WTC11 (cell line): Measurements from ENCODE around the gene TTC28. TPM values are rescaled to one million over a fixed set of nuclear protein-coding genes. Genes with fewer than 3 reads are reported as not detected.
"Not testable (repeated sequence)": the region's sequence is repeated elsewhere in the genome, so short reads cannot be mapped to it uniquely, and the experiment has no call there.

ENCODE experiments used
- ATAC-seq: fragments of 200-7000 bp; cut with Tn5 transposase; 2 replicates; pipeline ENCODE4 v1.10.0; 2021; ENCODE audit warnings: mild to moderate bottlenecking, moderate library complexity
- CTCF ChIA-PET: fragments of 300-600 bp; sonication (Branson Sonifier 250); formaldehyde crosslinking; loops from one replicate; lab custom pipeline; 2021; ENCODE audit warnings: antibody characterized with exemption; lab: Charles Lee
- POLR2A ChIA-PET: fragments of 350-600 bp; sonication (Branson Sonifier 250); formaldehyde crosslinking; loops from one replicate; lab custom pipeline; 2021; ENCODE audit warnings: antibody characterized with exemption; lab: Charles Lee
- DNase-seq: peaks from one replicate; pipeline ENCODE4 v3.0.0; 2021; ENCODE audit warnings: low spot score
- H3K27ac Mint-ChIP-seq: 2 replicates; pipeline ENCODE4 v1.8.0; 2021; ENCODE audit warnings: mixed read lengths
- H3K27me3 Mint-ChIP-seq: 2 replicates; pipeline ENCODE4 v1.8.0; 2021; ENCODE audit warnings: low read depth, mild to moderate bottlenecking, moderate library complexity, mixed read lengths
- H3K36me3 Mint-ChIP-seq: 2 replicates; pipeline ENCODE4 v1.8.0; 2021; ENCODE audit warnings: mixed read lengths
- H3K4me1 Mint-ChIP-seq: 2 replicates; pipeline ENCODE4 v1.8.0; 2022; ENCODE audit warnings: mixed read lengths
- H3K4me3 Mint-ChIP-seq: 2 replicates; pipeline ENCODE4 v1.8.0; 2021; ENCODE audit warnings: mild to moderate bottlenecking, moderate library complexity, mixed read lengths
- H3K9me3 Mint-ChIP-seq: 2 replicates; pipeline ENCODE4 v1.8.0; 2021; ENCODE audit warnings: mixed read lengths
- ETV6 ChIP-seq: sonication (generic); formaldehyde crosslinking; IDR thresholded peaks from 2 replicates; pipeline ENCODE4 v1.8.1; 2022; ENCODE audit warnings: mild to moderate bottlenecking, missing genetic modification reagents
- FOXP1 ChIP-seq: sonication (generic); formaldehyde crosslinking; IDR thresholded peaks from 2 replicates; pipeline ENCODE4 v1.8.0; 2022; ENCODE audit warnings: missing genetic modification reagents, mild to moderate bottlenecking, moderate library complexity, borderline replicate concordance
- IRF2 ChIP-seq: sonication (generic); formaldehyde crosslinking; IDR thresholded peaks from 2 replicates; pipeline ENCODE4 v1.8.0; 2022; ENCODE audit warnings: low read depth, missing genetic modification reagents, borderline replicate concordance
- NFYB ChIP-seq: sonication (generic); formaldehyde crosslinking; conservative IDR thresholded peaks from 2 replicates; pipeline ENCODE4 v1.8.0; 2022; ENCODE audit warnings: low read depth, missing genetic modification reagents
- NR1H2 ChIP-seq: sonication (generic); formaldehyde crosslinking; IDR thresholded peaks from 2 replicates; pipeline ENCODE4 v1.9.0; 2021; ENCODE audit warnings: mild to moderate bottlenecking, moderate library complexity, missing genetic modification reagents
- OVOL2 ChIP-seq: fragments of 250-450 bp; sonication (Bioruptor Pico); IDR thresholded peaks from 2 replicates; pipeline ENCODE4 v1.9.0; 2021; ENCODE audit warnings: mild to moderate bottlenecking, borderline replicate concordance
- RORB ChIP-seq: fragments of 250-450 bp; sonication (Bioruptor Pico); IDR thresholded peaks from 2 replicates; pipeline ENCODE4 v1.9.0; 2021; ENCODE audit warnings: mild to moderate bottlenecking
- SMAD3 ChIP-seq: sonication (generic); formaldehyde crosslinking; IDR thresholded peaks from 2 replicates; pipeline ENCODE4 v1.8.0; 2022; ENCODE audit warnings: missing genetic modification reagents, mild to moderate bottlenecking, borderline replicate concordance
- SP1 ChIP-seq: sonication (generic); formaldehyde crosslinking; conservative IDR thresholded peaks from 2 replicates; pipeline ENCODE4 v1.8.1; 2022; ENCODE audit warnings: missing genetic modification reagents
- ZNF138 ChIP-seq: sonication (generic); formaldehyde crosslinking; conservative IDR thresholded peaks from 2 replicates; pipeline ENCODE4 v1.8.1; 2022; ENCODE audit warnings: mild to moderate bottlenecking, moderate library complexity, missing genetic modification reagents
- ZNF232 ChIP-seq: sonication (generic); formaldehyde crosslinking; IDR thresholded peaks from 2 replicates; pipeline ENCODE4 v1.8.0; 2022; ENCODE audit warnings: mild to moderate bottlenecking, missing genetic modification reagents
- ZNF263 ChIP-seq: sonication (generic); formaldehyde crosslinking; IDR thresholded peaks from 2 replicates; pipeline ENCODE4 v1.8.1; 2022; ENCODE audit warnings: low read depth, mild to moderate bottlenecking, moderate library complexity, missing genetic modification reagents
- ZNF396 ChIP-seq: fragments of 250-450 bp; sonication (Bioruptor Pico); IDR thresholded peaks from 2 replicates; pipeline ENCODE4 v1.8.0; 2021; ENCODE audit warnings: mild to moderate bottlenecking, moderate library complexity, borderline replicate concordance
- total RNA-seq: library from RNA; stranded (reverse); gene quantifications from 3 replicates; pipeline ENCODE4 v1.2.3, GENCODE V29; 2021
- TF ChIP-seq, protein P1 (sequence below): sonication (generic); formaldehyde crosslinking; conservative IDR thresholded peaks from 2 replicates; pipeline ENCODE4 v1.8.1; 2022; ENCODE audit warnings: mild to moderate bottlenecking, missing genetic modification reagents
- TF ChIP-seq, protein P2 (sequence below): fragments of 250-450 bp; sonication (Bioruptor Pico); IDR thresholded peaks from 2 replicates; pipeline ENCODE4 v1.9.0; 2021; ENCODE audit warnings: mild to moderate bottlenecking, borderline replicate concordance
- TF ChIP-seq, protein P3 (sequence below): fragments of 250-450 bp; sonication (Bioruptor Pico); IDR thresholded peaks from 2 replicates; pipeline ENCODE4 v1.9.0; 2021; ENCODE audit warnings: mild to moderate bottlenecking
- TF ChIP-seq, protein P4 (sequence below): sonication (generic); formaldehyde crosslinking; IDR thresholded peaks from 2 replicates; pipeline ENCODE4 v1.8.1; 2023; ENCODE audit warnings: mild to moderate bottlenecking, missing genetic modification reagents, moderate library complexity
- TF ChIP-seq, protein P5 (sequence below): sonication (generic); formaldehyde crosslinking; IDR thresholded peaks from 2 replicates; pipeline ENCODE4 v1.8.0; 2022; ENCODE audit warnings: mild to moderate bottlenecking, missing genetic modification reagents

The TTC28 gene
- total RNA-seq, 1 experiment from 2014 or later: 13.0 TPM

DNA sequence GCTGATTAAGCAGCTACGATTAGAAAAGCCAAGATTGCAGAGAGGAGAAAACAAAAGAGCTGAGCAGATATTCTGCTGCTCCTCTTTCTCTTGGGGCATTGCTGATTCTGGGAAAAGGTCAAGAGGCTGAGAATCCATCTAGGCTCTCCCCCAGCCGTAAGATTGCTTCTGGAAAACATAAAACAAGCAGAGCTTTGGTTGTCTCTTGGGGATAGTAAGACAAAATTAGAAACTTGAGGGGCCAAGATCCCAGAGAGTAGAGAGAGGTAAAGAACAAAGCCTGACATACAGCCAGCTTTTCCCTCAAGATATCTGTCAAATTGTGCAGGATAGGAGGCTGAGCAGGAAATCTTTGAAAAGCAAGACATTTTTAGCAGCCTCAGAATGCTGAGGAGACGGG is 158.2 kb downstream of the TTC28 start:
- Mint-ChIP-seq H3K4me3 (no peak overlapping the region), H3K36me3 (no peaks in the 10 kb centered on the region), H3K4me1 (no peaks in the 10 kb centered on the region), H3K9me3 (no peaks in the 10 kb centered on the region), H3K27me3 (no peaks in the 10 kb centered on the region), H3K27ac (no peak overlapping the region)
- POLR2A ChIA-PET: no interaction called here
- ATAC-seq (no peak), DNase-seq (no peak)
- TF ChIP-seq SMAD3 (CRISPR knock-in tag) (no peak), OVOL2 (no peak), ZNF263 (CRISPR knock-in tag) (no peak), ZNF232 (no peak), IRF2 (no peak)
- TF ChIP-seq, protein P1, sequence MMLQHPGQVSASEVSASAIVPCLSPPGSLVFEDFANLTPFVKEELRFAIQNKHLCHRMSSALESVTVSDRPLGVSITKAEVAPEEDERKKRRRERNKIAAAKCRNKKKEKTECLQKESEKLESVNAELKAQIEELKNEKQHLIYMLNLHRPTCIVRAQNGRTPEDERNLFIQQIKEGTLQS (CRISPR knock-in tag): no peak
- TF ChIP-seq, protein P2, sequence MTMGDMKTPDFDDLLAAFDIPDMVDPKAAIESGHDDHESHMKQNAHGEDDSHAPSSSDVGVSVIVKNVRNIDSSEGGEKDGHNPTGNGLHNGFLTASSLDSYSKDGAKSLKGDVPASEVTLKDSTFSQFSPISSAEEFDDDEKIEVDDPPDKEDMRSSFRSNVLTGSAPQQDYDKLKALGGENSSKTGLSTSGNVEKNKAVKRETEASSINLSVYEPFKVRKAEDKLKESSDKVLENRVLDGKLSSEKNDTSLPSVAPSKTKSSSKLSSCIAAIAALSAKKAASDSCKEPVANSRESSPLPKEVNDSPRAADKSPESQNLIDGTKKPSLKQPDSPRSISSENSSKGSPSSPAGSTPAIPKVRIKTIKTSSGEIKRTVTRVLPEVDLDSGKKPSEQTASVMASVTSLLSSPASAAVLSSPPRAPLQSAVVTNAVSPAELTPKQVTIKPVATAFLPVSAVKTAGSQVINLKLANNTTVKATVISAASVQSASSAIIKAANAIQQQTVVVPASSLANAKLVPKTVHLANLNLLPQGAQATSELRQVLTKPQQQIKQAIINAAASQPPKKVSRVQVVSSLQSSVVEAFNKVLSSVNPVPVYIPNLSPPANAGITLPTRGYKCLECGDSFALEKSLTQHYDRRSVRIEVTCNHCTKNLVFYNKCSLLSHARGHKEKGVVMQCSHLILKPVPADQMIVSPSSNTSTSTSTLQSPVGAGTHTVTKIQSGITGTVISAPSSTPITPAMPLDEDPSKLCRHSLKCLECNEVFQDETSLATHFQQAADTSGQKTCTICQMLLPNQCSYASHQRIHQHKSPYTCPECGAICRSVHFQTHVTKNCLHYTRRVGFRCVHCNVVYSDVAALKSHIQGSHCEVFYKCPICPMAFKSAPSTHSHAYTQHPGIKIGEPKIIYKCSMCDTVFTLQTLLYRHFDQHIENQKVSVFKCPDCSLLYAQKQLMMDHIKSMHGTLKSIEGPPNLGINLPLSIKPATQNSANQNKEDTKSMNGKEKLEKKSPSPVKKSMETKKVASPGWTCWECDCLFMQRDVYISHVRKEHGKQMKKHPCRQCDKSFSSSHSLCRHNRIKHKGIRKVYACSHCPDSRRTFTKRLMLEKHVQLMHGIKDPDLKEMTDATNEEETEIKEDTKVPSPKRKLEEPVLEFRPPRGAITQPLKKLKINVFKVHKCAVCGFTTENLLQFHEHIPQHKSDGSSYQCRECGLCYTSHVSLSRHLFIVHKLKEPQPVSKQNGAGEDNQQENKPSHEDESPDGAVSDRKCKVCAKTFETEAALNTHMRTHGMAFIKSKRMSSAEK (CRISPR knock-in tag): no peak
- CTCF ChIA-PET: interaction anchor here (0.9 kb wide), 1 partner anchor 642 kb away, joined by 3 read pairs; no protein-coding TSS in a partner anchor

DNA sequence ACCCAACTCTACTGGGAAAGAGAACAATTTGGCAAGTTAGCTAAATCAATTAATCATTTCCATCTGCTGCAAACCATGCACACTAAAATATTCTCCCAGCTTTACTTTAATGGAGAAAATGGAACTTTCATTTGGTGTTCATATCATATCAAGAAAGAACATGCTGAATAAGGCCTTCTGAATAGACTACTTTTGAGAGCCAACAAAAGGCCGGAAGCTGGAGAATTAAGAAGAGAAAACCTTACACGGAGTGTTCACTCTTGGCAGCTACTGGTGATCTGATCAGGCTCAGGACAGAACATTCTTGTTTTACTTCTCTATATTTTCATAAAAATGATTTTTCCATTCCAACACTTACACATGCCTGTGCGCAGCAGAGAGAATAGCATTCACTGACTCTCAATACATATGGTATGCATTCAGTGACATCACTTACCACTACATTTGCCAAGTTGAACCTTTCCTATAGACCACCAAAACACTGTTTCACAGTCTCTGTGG is 165.3 kb downstream of the TTC28 start:
- Mint-ChIP-seq H3K27ac (no peak overlapping the region), H3K4me3 (no peak overlapping the region), H3K36me3 (no peaks in the 10 kb centered on the region), H3K4me1 (no peaks in the 10 kb centered on the region), H3K27me3 (no peaks in the 10 kb centered on the region; the same call in 1 of the 2 replicates), H3K9me3 (peaks cover 24% of the 10 kb centered on the region)
- no peak for DNase-seq
- no peak for ATAC-seq
- TF ChIP-seq SP1 (CRISPR knock-in tag): no peak
- no peak for TF ChIP-seq ZNF263 (CRISPR knock-in tag)
- no peak for TF ChIP-seq OVOL2
- no peak for TF ChIP-seq ZNF396 (CRISPR knock-in tag)
- TF ChIP-seq, protein P3, sequence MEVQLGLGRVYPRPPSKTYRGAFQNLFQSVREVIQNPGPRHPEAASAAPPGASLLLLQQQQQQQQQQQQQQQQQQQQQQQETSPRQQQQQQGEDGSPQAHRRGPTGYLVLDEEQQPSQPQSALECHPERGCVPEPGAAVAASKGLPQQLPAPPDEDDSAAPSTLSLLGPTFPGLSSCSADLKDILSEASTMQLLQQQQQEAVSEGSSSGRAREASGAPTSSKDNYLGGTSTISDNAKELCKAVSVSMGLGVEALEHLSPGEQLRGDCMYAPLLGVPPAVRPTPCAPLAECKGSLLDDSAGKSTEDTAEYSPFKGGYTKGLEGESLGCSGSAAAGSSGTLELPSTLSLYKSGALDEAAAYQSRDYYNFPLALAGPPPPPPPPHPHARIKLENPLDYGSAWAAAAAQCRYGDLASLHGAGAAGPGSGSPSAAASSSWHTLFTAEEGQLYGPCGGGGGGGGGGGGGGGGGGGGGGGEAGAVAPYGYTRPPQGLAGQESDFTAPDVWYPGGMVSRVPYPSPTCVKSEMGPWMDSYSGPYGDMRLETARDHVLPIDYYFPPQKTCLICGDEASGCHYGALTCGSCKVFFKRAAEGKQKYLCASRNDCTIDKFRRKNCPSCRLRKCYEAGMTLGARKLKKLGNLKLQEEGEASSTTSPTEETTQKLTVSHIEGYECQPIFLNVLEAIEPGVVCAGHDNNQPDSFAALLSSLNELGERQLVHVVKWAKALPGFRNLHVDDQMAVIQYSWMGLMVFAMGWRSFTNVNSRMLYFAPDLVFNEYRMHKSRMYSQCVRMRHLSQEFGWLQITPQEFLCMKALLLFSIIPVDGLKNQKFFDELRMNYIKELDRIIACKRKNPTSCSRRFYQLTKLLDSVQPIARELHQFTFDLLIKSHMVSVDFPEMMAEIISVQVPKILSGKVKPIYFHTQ (CRISPR knock-in tag): no peak
- TF ChIP-seq FOXP1 (CRISPR knock-in tag): no peak
- TF ChIP-seq ETV6 (CRISPR knock-in tag): no peak
- TF ChIP-seq, protein P4, sequence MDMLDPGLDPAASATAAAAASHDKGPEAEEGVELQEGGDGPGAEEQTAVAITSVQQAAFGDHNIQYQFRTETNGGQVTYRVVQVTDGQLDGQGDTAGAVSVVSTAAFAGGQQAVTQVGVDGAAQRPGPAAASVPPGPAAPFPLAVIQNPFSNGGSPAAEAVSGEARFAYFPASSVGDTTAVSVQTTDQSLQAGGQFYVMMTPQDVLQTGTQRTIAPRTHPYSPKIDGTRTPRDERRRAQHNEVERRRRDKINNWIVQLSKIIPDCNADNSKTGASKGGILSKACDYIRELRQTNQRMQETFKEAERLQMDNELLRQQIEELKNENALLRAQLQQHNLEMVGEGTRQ (CRISPR knock-in tag): no peak
- TF ChIP-seq, protein P5, sequence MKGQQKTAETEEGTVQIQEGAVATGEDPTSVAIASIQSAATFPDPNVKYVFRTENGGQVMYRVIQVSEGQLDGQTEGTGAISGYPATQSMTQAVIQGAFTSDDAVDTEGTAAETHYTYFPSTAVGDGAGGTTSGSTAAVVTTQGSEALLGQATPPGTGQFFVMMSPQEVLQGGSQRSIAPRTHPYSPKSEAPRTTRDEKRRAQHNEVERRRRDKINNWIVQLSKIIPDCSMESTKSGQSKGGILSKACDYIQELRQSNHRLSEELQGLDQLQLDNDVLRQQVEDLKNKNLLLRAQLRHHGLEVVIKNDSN (CRISPR knock-in tag): no peak
- TF ChIP-seq SMAD3 (CRISPR knock-in tag): no peak
- no peak for TF ChIP-seq NR1H2
- TF ChIP-seq, protein P1 (CRISPR knock-in tag): no peak
- TF ChIP-seq NFYB (CRISPR knock-in tag): no peak
- TF ChIP-seq RORB (CRISPR knock-in tag): no peak
- TF ChIP-seq ZNF138 (CRISPR knock-in tag): no peak
- TF ChIP-seq ZNF232: no peak
- ChIA-PET CTCF (interaction anchor here (1.2 kb wide), 1 partner anchor 9 kb away, joined by 3 read pairs; no protein-coding TSS in a partner anchor), POLR2A (no interaction called here)

DNA sequence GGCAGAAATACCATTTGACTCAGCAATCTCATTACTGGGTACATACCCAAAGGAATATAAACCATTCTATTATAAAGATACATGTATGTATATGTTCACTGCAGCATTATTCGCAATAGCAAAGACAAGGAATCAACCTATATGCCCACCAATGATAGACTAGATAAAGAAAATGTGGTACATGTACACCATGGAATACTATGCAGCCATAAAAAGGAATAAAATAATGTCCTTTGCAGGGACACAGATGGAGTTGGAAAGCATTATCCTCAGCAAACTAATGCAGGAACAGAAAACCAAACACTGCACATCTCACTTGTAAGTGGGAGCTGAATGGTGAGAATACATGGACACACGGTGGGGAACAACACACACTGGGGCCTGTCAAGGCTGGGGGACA is 167.3 kb downstream of the TTC28 start:
- H3K9me3 Mint-ChIP-seq: peaks cover 29% of the 10 kb centered on the region
- CTCF ChIA-PET, H3K36me3 Mint-ChIP-seq, POLR2A ChIA-PET, DNase-seq, H3K27ac Mint-ChIP-seq, ATAC-seq, H3K4me1 Mint-ChIP-seq, H3K4me3 Mint-ChIP-seq, H3K27me3 Mint-ChIP-seq: not testable (repeated sequence)
